ENCODE results near the gene PAX6.
"Not testable (repeated sequence)": the region's sequence is repeated elsewhere in the genome, so short reads cannot be mapped to it uniquely, and the experiment has no call there.

The PAX6 gene

DNA sequence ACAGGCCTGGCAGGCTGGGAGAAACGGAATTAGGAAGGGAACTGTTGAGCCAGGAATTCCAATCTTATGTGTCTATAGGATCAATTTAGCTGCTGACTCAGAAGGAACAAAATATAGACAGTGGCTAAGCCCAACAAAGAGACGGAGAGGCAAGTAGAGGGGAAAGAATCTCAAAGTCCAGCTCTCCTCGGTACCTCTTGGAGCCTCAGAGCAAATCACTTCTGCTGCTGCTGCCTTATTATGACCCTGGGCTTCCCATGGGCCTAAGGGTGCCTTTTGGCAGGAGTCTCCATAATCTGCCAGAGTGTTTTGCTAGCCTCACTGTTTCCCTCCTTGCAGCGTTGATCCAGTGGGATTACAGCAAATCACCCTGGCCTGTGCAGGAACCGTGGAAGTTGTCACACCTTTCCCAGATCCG, 31.7 kb downstream of the PAX6 start:
- intact Hi-C loops (cut with DNase I) = no loop called here
- DNase-seq = no peak

DNA sequence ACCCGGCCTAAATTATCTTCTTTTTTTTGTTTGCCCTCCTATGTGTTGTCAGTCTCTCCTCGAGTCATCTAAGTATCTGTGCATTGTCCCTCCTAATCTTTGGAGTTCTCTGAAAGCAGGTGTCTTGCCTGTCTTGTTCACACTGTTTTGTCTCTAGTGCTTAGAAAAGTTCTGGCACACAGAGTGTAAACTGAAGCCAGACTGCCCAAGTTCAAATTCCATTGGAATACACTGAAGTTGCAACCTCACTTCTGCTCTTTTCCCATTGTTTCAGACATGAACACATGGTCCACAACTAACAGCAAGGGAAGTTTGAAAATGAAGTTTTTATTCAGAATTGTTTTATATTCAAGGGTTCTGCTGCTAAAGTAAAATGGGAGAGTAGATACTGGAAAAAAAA, 38.7 kb downstream of the PAX6 start:
- intact Hi-C loops (cut with DNase I) = no loop called here
- DNase-seq = no peak

DNA sequence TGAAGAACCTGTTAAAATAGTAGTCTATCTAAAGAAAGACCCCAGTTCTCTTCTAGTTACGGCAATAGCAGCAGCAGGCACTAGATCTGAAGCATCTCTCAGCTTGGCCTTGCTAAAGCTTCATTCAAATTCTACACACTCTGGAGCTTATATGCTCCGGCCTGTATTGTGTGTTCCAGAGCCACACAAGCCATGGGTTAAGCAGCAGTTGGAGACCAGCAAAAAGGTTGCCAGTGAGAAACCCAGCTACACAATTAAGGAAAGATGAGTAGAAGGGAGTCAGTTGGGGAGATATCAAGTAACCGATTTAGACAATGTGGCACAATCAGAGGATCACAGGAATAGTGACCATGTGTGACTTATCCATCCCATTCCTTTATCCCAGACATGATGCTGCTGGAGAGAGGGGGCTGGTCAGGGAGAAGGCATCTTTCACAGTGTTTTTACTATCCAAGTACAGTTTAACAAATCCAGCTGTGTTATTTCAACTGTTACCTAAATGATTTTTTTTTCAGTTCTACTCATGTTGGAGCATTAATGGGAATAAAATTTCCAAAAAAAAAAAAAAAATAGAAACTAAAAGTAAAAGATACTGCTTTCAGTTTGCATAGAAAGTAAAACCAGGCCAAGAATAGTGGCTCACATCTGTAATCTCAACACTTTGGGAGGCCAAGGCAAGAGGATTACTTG, 41.0 kb downstream of the PAX6 start:
- DNase-seq = no peak
- intact Hi-C loops (cut with DNase I) = no loop called here

DNA sequence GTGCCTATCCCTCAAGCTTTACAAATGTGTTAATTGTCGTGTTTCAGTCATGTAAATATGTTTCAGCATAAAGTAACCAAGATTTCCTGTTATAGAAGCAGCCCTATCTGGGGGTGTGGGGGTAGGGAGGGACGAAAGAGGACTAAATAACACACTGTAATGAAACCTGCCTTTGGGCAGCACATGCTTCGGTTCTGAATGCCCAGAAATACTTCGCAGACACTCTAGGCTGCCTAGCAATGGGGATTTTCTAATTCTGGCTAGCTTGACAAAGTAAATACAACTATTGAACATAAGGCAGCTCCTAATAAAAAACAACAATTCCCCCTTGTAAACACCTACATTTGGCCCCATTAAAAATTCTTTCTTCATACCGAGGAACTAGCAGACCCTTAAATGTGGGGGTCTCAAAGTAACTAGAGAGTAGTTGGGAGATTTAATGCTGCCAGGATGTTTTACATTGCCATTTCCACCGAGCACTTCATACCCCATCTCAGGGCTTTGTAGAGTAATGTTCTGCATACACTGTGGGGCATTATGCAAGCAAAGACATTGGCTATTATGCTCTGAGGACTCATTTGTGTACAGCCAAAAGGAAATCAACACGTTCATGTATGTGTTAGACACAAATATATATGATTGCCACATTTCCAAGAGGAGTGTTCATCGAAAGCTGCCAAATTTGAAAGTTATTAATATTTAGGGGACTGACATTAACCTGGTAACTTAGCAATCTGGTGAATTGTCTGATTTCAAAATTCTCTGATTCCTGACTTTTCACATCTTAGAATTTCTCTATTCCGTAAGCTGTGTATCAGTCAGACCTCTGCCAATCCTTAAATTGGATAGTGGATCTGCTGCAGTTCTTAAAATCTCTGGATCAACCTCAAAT, 42.1 kb downstream of the PAX6 start:
- intact Hi-C loops (cut with DNase I) = no loop called here
- no peak for DNase-seq

DNA sequence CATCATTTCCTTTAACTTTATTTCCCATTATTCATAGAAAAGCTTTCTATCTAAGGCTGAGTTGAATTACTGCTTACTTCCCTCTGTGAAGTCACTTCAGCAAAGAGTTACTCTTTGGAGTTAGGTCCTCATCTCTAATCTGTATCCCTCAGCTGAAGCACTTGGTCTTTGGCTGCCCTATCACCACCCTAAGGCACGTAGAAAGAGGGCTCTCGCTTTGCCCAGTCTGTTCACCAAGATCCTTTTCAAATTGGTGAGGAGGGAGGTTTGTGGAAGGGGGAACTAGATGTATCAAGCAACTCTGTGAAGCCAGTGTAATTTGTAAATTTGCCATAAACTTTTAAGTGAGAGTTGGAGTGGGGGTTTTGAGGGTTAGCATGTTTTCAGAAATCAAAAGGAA, 43.4 kb downstream of the PAX6 start:
- intact Hi-C loops (cut with DNase I) = no loop called here
- DNase-seq = no peak

DNA sequence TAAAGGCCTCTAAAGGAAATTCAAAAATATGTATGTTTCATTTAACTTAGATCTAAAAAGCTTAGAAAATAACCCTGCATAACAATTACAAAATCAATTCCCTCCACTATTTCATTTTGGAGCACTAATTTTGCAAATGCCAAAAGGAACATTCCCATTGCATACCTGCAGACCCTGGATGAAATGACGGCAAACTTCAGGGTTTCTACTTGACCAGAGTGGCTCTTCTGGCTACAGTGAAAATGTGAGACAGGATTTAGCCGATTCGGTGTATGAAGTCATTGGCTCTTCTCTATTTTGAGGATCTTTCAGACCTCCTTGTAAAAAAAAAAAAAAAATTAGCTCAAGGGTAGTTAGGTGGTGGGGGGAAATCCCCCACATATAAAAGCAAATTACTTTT, 44.1 kb downstream of the PAX6 start:
- intact Hi-C loops (cut with DNase I) = no loop called here

DNA sequence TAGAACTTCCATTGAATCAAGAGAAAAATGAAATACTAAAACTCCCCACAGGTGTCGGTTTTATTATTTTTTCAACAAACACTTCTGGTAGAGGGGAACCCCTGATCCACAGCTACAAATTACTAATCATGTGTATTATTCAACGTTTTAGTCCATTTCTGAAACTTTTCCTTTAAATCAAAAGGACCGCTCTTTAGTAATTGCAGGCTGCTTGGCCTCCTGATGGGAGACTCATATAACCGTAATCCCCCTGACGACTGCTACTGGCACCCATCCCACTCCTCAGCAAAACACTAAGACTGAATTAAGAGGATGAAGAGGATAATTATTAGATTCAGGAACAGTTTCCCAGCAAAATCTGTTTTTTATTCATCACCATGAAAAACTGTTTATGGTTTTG, 46.4 kb downstream of the PAX6 start:
- intact Hi-C loops (cut with DNase I) = no loop called here
- no peak for DNase-seq

More for the DNA sequence above, 44.1 kb downstream of the PAX6 start:
- no peak for DNase-seq

DNA sequence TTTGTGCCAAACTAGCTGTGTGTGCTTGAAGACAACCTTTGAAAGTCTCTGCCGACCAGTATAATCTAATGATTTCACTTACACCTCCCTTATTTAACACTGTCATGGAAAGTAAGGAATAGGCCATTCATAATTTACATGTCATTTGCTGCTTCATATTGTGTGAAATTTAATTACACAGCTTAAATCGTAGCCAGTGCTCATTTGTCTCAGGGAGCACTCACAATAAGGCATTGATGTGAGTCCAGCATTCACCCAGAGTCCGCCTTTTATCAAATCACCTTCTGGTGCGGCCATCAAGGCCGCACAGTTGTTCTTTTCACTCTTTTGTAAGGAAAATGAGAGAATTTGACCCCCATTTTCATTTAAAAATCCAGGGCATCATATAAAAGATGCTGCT, 46.9 kb downstream of the PAX6 start:
- intact Hi-C loops (cut with DNase I) = no loop called here
- no peak for DNase-seq

DNA sequence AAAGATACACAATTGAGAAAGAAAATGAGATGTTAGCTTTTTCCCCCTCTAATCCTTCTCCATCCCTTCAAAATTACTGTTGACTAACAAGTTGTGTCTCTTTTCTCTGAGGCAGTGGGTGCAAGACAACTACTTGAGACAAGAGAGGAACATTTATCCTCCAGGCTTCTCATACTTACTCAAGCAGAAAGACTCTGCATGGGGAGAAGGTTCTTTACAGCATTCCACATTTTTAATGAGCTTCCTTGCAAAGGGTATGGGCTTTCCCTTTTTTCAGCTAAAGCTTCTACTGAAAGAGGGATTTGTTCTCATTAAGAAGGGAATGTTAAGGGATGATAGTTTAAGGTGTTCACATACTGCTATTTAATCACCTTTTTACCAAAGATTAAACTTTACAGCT, 47.8 kb downstream of the PAX6 start:
- no peak for DNase-seq
- intact Hi-C loops (cut with DNase I) = no loop called here

DNA sequence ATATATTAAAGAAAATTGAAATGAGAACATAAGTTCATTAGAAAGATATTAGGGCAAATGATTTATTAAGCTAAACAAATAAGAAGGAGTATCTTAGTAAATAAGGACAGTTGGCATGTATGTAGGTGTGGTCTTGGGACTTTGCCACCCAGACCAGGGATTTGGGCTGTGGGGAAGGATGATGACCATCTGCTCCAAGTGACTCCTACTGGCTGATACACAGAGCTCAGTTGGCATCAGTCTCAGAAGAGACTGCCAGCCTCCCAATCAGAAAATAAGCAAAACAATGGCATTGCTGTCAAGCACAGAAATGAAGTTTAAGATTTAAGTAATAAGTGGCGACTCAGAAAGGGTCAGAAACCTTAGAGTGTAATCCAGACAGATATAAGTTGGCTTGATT, 49.5 kb downstream of the PAX6 start:
- DNase-seq = no peak
- intact Hi-C loops (cut with DNase I) = no loop called here

DNA sequence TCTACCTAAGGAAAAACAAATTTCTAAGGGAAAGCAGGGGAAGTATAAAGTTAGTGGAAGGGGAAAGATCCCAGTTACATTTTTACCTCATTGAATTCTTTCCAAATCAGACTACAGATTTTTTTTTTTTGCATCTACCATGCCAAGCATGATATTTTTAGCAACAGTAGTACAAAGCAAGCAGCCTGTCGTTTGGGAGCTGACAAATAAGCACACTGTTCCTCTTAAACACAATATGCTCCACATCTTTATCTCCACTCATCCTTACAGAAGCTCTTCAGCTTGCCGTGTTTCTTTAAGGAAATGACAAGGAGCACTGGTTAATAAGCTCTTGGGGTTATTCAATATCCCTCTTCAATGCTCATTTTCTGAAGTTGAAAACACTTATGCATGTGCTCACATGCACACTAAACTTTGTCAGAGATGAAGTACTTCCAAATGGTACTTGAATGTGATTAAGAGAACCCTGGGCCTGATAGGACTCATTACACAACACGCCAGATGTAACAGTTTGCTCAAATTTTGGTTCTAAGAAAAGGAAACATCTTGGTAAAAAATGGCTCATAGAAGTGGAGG, 53.8 kb downstream of the PAX6 start:
- no peak for DNase-seq
- intact Hi-C loops (cut with DNase I) = no loop called here

DNA sequence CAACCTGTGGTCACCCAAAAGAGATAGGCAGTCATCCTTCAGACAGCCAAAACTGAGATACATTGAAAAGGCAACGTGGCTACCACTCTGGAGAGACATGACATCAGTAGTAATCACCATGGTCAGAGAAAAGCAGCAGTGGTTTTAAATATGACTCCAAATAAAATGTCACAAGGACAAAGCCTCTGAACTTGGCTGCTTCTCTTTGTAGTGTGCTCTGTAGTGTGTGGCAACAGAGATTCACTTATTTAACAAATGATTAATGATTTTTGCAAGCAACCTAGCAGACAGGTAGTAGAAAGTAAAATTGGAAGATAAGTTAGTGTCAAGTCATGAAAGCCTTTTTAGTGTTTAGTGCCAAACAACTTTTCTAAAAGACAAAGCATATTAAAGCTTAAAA, 63.5 kb downstream of the PAX6 start:
- DNase-seq = no peak
- intact Hi-C loops (cut with DNase I) = no loop called here

DNA sequence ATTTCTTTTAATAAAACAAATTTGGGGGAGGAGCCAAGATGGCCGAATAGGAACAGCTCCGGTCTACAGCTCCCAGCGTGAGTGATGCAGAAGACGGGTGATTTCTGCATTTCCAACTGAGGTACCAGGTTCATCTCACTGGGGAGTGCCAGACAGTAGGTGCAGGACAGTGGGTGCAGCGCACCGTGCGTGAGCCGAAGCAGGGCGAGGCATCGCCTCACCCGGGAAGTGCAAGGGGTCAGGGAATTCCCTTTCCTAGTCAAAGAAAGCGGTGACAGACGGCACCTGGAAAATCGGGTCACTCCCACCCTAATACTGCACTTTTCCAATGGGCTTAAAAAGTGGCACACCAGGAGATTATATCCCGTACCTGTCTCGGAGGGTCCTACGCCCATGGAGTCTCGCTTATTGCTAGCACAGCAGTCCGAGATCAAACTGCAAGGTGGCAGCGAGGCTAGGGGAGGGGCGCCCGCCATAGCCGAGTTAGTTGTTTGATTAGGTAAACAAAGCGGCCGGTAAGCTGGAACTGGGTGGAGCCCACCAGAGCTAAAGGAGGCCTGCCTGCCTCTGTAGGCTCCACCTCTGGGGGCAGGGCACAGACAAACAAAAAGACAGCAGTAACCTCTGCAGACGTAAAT, 70.3 kb downstream of the PAX6 start:
- DNase-seq; intact Hi-C loops (cut with DNase I): not testable (repeated sequence)

DNA sequence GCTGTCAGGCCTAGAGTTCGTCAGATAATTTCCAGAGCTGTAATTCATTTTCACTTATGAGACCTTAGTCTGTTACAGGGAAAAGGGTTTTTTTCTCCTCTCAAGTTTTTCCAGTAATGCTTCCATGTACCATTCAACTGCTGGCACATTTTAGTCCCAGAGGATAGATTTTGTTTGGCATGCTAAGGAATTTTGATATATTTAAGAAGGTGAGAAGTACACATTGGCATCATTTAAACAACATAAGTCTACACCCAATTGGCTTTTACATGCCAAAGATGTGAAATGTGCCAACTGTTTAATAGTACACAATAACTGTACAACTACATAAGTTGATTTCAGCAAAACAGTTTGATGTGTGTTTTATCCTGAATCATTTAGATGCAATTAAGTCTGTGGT, 71.0 kb downstream of the PAX6 start:
- no peak for DNase-seq
- intact Hi-C loops (cut with DNase I) = no loop called here
